ENCODE measurements around the gene C10orf105. TPM values are rescaled to one million over a fixed set of nuclear protein-coding genes. Genes with fewer than 3 reads are reported as not detected.

Gene C10orf105
- under 1 TPM in 1 of 2 donors, not detected in 1; 0.14 TPM for total RNA-seq

GRCh38 chr10:71719464-71720201 is at the start of gene C10orf105:
Gene C10orf105, minus strand, starts transcription at chr10:71719778. Its CDS starts 3,441 bp downstream, at chr10:71716337.
- Histone ChIP-seq H3K4me3 (no peak within 1 kb of the TSS), H3K4me1 (ENCODE audit: control insufficient read depth in 1 of 2, low read depth in 2 of 2) (peaks cover 12 to 33% of the 10 kb centered on the region in 2 donors), H3K27me3 (replicated peaks; ENCODE audit: insufficient read depth) (no peaks in the 10 kb centered on the region), H3K9me3 (no peaks in the 10 kb centered on the region), H3K36me3 (no peaks in the 10 kb centered on the region), H3K27ac (no peak within 1 kb of the TSS)
- DNase-seq (ENCODE audit: low spot score) (no peak), ATAC-seq (ENCODE audit: insufficient number of reproducible peaks, low FRiP score, low read depth) (no peak)
- TF ChIP-seq CTCF (IDR thresholded peaks at IDR 0.05) = no peak

- peak overlapping the region; percentile 93 to 98 for H3K27ac ChIP-seq
- H3K4me1 ChIP-seq (ENCODE audit: control insufficient read depth in 1 of 2, low read depth in 2 of 2) = peaks cover 67 to 88% of the 10 kb centered on the region in 2 donors
- DNase-seq (ENCODE audit: low spot score) (no peak), ATAC-seq (ENCODE audit: insufficient number of reproducible peaks, low FRiP score, low read depth) (no peak)
- TF ChIP-seq CTCF (IDR thresholded peaks at IDR 0.05) = no peak
- H3K9me3 ChIP-seq = no peaks in the 10 kb centered on the region
- no peaks in the 10 kb centered on the region for H3K36me3 ChIP-seq
- H3K4me3 ChIP-seq = no peak overlapping the region
- H3K27me3 ChIP-seq (replicated peaks; ENCODE audit: insufficient read depth) = no peaks in the 10 kb centered on the region
These were observed 48.0 kb upstream of the C10orf105 start for GRCh38 chr10:71767420-71768035.

GRCh38 chr10:71766717-71767419 is 47.3 kb upstream of the C10orf105 start:
- peak; percentile 53 for ATAC-seq (ENCODE audit: insufficient number of reproducible peaks, low FRiP score, low read depth)
- H3K27ac ChIP-seq = peak overlapping the region; percentile 93 to 98
- H3K4me1 ChIP-seq (ENCODE audit: control insufficient read depth in 1 of 2, low read depth in 2 of 2) = peaks cover 60 to 81% of the 10 kb centered on the region in 2 donors
- TF ChIP-seq CTCF (IDR thresholded peaks at IDR 0.05) = no peak
- peak; percentile 46 for DNase-seq (ENCODE audit: low spot score)
- no peaks in the 10 kb centered on the region for H3K27me3 ChIP-seq (replicated peaks; ENCODE audit: insufficient read depth)
- no peaks in the 10 kb centered on the region for H3K9me3 ChIP-seq
- H3K4me3 ChIP-seq = no peak overlapping the region
- no peaks in the 10 kb centered on the region for H3K36me3 ChIP-seq

- no peak overlapping the region for H3K4me3 ChIP-seq
- peak overlapping the region; percentile 93 to 98 for H3K27ac ChIP-seq
- peaks cover 53 to 74% of the 10 kb centered on the region in 2 donors for H3K4me1 ChIP-seq (ENCODE audit: control insufficient read depth in 1 of 2, low read depth in 2 of 2)
- ATAC-seq (ENCODE audit: insufficient number of reproducible peaks, low FRiP score, low read depth) (no peak), DNase-seq (ENCODE audit: low spot score) (no peak)
- no peak for TF ChIP-seq CTCF (IDR thresholded peaks at IDR 0.05)
- H3K9me3 ChIP-seq = no peaks in the 10 kb centered on the region
- H3K36me3 ChIP-seq = peaks cover 3% of the 10 kb centered on the region
- no peaks in the 10 kb centered on the region for H3K27me3 ChIP-seq (replicated peaks; ENCODE audit: insufficient read depth)
These were observed 46.5 kb upstream of the C10orf105 start for GRCh38 chr10:71765906-71766716.
